Trophoblast cell (in vitro differentiated cells and primary cell): ENCODE measurements around the gene HAUS7.
A peak's percentile ranks its signal among the peaks of the same experiment; 100 is the strongest.

Experiments
- DNase-seq, 2 donors: peaks; one replicate each; pipeline ENCODE4 v3.0.0-alpha.2; 2016
- H2AFZ ChIP-seq: 2 replicates; pipeline ENCODE4 v1.6.1; 2013; ENCODE audit warnings: low read length, moderate library complexity, mild to moderate bottlenecking; ENCODE audit not compliant: insufficient read depth, poor library complexity
- H2AK5ac ChIP-seq: 2 replicates; pipeline ENCODE4 v1.6.1; 2013; ENCODE audit warnings: mild to moderate bottlenecking, low read length
- H2BK120ac ChIP-seq: 2 replicates; pipeline ENCODE4 v1.6.1; 2013; ENCODE audit warnings: low read length, mild to moderate bottlenecking, moderate library complexity; ENCODE audit not compliant: insufficient read depth, poor library complexity
- H2BK12ac ChIP-seq: 2 replicates; pipeline ENCODE4 v1.6.1; 2013; ENCODE audit warnings: mild to moderate bottlenecking, low read length, moderate library complexity
- H2BK5ac ChIP-seq: 2 replicates; pipeline ENCODE4 v1.6.1; 2013; ENCODE audit warnings: low read length, low read depth, moderate library complexity, mild to moderate bottlenecking; ENCODE audit not compliant: poor library complexity
- H3K14ac ChIP-seq: 2 replicates; pipeline ENCODE4 v1.6.1; 2013; ENCODE audit warnings: mild to moderate bottlenecking, low read length
- H3K18ac ChIP-seq: 2 replicates; pipeline ENCODE4 v1.6.1; 2013; ENCODE audit warnings: mild to moderate bottlenecking, low read length
- H3K23ac ChIP-seq: 2 replicates; pipeline ENCODE4 v1.6.1; 2013; ENCODE audit warnings: low read length
- H3K27ac ChIP-seq: 2 replicates; pipeline ENCODE4 v1.5.1; 2013; ENCODE audit warnings: low read depth, mild to moderate bottlenecking, inconsistent platforms, low read length, moderate library complexity
- H3K27me3 ChIP-seq: 2 replicates; pipeline ENCODE4 v1.6.1; 2013; ENCODE audit warnings: inconsistent platforms, mild to moderate bottlenecking, low read length, moderate library complexity; ENCODE audit not compliant: insufficient read depth
- H3K36me3 ChIP-seq, 2 experiments: 1 replicate in 1 of 2; 2 replicates in 1 of 2; pipeline ENCODE4 v1.6.1; 2013; ENCODE audit warnings: low read length in 2 of 2, mild to moderate bottlenecking in 2 of 2, moderate library complexity in 1 of 2; ENCODE audit not compliant: insufficient read depth in 2 of 2, control insufficient read depth in 1 of 2
- H3K4ac ChIP-seq: 2 replicates; pipeline ENCODE4 v1.6.1; 2013; ENCODE audit warnings: low read depth, mild to moderate bottlenecking, low read length, moderate library complexity
- H3K4me1 ChIP-seq, 2 experiments: 1 replicate in 1 of 2; 2 replicates in 1 of 2; pipeline ENCODE4 v1.6.1; 2013; ENCODE audit warnings: low read length in 2 of 2, mild to moderate bottlenecking in 2 of 2, moderate library complexity in 1 of 2; ENCODE audit not compliant: insufficient read depth in 2 of 2, control insufficient read depth in 1 of 2
- H3K4me2 ChIP-seq: 2 replicates; pipeline ENCODE4 v1.6.1; 2013; ENCODE audit warnings: inconsistent platforms, mild to moderate bottlenecking, low read length, moderate library complexity
- H3K4me3 ChIP-seq: 2 replicates; pipeline ENCODE4 v1.5.1; 2013; ENCODE audit warnings: mild to moderate bottlenecking, low read depth, low read length, inconsistent platforms
- H3K79me1 ChIP-seq: one replicate; pipeline ENCODE4 v1.6.1; 2013; ENCODE audit warnings: low read length
- H3K79me2 ChIP-seq: 2 replicates; pipeline ENCODE4 v1.6.1; 2013; ENCODE audit warnings: low read length, mild to moderate bottlenecking; ENCODE audit not compliant: control insufficient read depth, insufficient read depth, poor library complexity
- H3K9ac ChIP-seq: 2 replicates; pipeline ENCODE4 v1.6.1; 2013; ENCODE audit warnings: mild to moderate bottlenecking, low read length
- H3K9me3 ChIP-seq: 2 replicates; pipeline ENCODE4 v1.6.1; 2013; ENCODE audit warnings: low read depth, mild to moderate bottlenecking, control low read depth, inconsistent platforms, low read length; ENCODE audit not compliant: insufficient read depth
- H4K12ac ChIP-seq: 2 replicates; pipeline ENCODE4 v1.6.1; 2013; ENCODE audit warnings: low read depth, mild to moderate bottlenecking, low read length, moderate library complexity
- H4K8ac ChIP-seq: 2 replicates; pipeline ENCODE4 v1.6.1; 2013; ENCODE audit warnings: low read depth, mild to moderate bottlenecking, low read length, moderate library complexity
- H4K91ac ChIP-seq: one replicate; pipeline ENCODE4 v1.6.1; 2013; ENCODE audit warnings: low read depth, mild to moderate bottlenecking, low read length, moderate library complexity
- WGBS: extraction: QIAGEN DNeasy Blood & Tissue Kit; methylation state at CpG from one replicate; pipeline ENCODE4 v1.1.7; 2013; ENCODE audit warnings: missing lambda C conversion rate; ENCODE audit not compliant: insufficient read length, insufficient coverage; ENCODE audit errors: extremely low coverage; 5-methylcytosine and 5-hydroxymethylcytosine counted together

The HAUS7 gene

GRCh38 chrX:153495362-153495751 is 25.0 kb upstream of the HAUS7 start:
- no peak overlapping the region for H3K4me3 ChIP-seq
- no peak overlapping the region for H2BK12ac ChIP-seq
- H3K27ac ChIP-seq = no peak overlapping the region
- H2BK5ac ChIP-seq = no peak overlapping the region
- no peak overlapping the region for H3K18ac ChIP-seq
- no CpG with 5 or more reads among the region's 17 CpGs for WGBS
- no peaks in the 10 kb centered on the region for H3K4me1 ChIP-seq
- peak overlapping the region; percentile 35 for H3K4me2 ChIP-seq
- H3K79me1 ChIP-seq = peaks cover 3% of the 10 kb centered on the region
- no peaks in the 10 kb centered on the region for H3K79me2 ChIP-seq
- H3K14ac ChIP-seq = no peak overlapping the region
- no peak overlapping the region for H2BK120ac ChIP-seq
- no peak overlapping the region for H3K4ac ChIP-seq
- no peaks in the 10 kb centered on the region for H3K9me3 ChIP-seq
- DNase-seq = no peak
- no peak overlapping the region for H2AK5ac ChIP-seq
- no peak overlapping the region for H4K8ac ChIP-seq
- H3K9ac ChIP-seq = no peak overlapping the region
- H3K36me3 ChIP-seq = no peaks in the 10 kb centered on the region
- peak overlapping the region; percentile 42 for H4K91ac ChIP-seq
- no peak overlapping the region for H2AFZ ChIP-seq
- no peak overlapping the region for H3K23ac ChIP-seq
- H4K12ac ChIP-seq = no peak overlapping the region
- H3K27me3 ChIP-seq = no peaks in the 10 kb centered on the region

- Histone ChIP-seq H2BK120ac (peak within 1 kb of the TSS; percentile 18), H3K18ac (no peak within 1 kb of the TSS), H3K4me1 (no peaks in the 10 kb centered on the region), H3K9me3 (no peaks in the 10 kb centered on the region), H3K4me3 (no peak within 1 kb of the TSS), H3K4me2 (peak within 1 kb of the TSS; percentile 35), H2BK5ac (no peak within 1 kb of the TSS), H4K8ac (peak within 1 kb of the TSS; percentile 25), H4K12ac (no peak within 1 kb of the TSS), H3K79me2 (no peaks in the 10 kb centered on the region), H4K91ac (peak within 1 kb of the TSS; percentile 53), H3K27ac (no peak within 1 kb of the TSS), H3K23ac (no peak within 1 kb of the TSS), H2AK5ac (no peak within 1 kb of the TSS), H3K9ac (no peak within 1 kb of the TSS), H2AFZ (peak within 1 kb of the TSS; percentile 33), H3K14ac (peak within 1 kb of the TSS; percentile 60), H3K4ac (peak within 1 kb of the TSS; percentile 15), H3K27me3 (no peaks in the 10 kb centered on the region), H3K79me1 (peaks cover 3% of the 10 kb centered on the region), H3K36me3 (no peaks in the 10 kb centered on the region), H2BK12ac (no peak within 1 kb of the TSS)
- WGBS = no CpG with 5 or more reads among the region's 41 CpGs
- peak; percentile 33 to 45 for DNase-seq
Measured at GRCh38 chrX:153494541-153495361, 24.4 kb upstream of the HAUS7 start, which contains the start of gene BGN. Gene BGN (plus strand): TSS chrX:153494980. CDS start chrX:153504632, 9,652 bp downstream.

DNA sequence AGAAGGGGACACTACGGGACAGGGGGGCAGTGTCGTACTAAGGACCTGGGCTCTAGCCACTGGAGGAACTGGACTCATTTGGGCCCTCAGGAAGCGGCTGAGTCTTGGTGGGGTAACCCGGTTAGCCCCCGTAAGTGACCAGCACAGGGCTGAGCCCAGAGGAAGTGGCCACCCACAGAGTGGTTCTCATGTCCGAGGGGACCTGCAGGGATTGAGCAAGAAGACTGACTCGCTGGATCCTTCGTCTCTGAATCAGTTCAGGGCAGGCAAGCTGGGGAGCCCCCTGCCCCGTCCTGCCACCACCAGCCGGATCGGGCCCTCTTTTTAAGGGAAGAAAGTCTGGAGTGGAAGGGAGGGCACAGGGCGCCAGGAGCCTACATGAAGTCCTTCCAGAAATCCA is 23.7 kb upstream of the HAUS7 start:
- H3K9ac ChIP-seq = no peak overlapping the region
- H3K36me3 ChIP-seq = no peaks in the 10 kb centered on the region
- H3K79me2 ChIP-seq = no peaks in the 10 kb centered on the region
- no peak overlapping the region for H3K14ac ChIP-seq
- H3K9me3 ChIP-seq = no peaks in the 10 kb centered on the region
- H4K91ac ChIP-seq = peak overlapping the region; percentile 4
- no peak overlapping the region for H3K27ac ChIP-seq
- no peak overlapping the region for H3K4me3 ChIP-seq
- DNase-seq = no peak
- no peak overlapping the region for H3K4ac ChIP-seq
- H2AK5ac ChIP-seq = no peak overlapping the region
- H4K8ac ChIP-seq = peak overlapping the region; percentile 25
- H2BK120ac ChIP-seq = no peak overlapping the region
- no peak overlapping the region for H2BK12ac ChIP-seq
- no peak overlapping the region for H2AFZ ChIP-seq
- peaks cover 3% of the 10 kb centered on the region for H3K79me1 ChIP-seq
- no peak overlapping the region for H3K23ac ChIP-seq
- no peaks in the 10 kb centered on the region for H3K4me1 ChIP-seq
- no peak overlapping the region for H2BK5ac ChIP-seq
- no peaks in the 10 kb centered on the region for H3K27me3 ChIP-seq
- H4K12ac ChIP-seq = no peak overlapping the region
- WGBS = no CpG with 5 or more reads among the region's 12 CpGs
- H3K18ac ChIP-seq = no peak overlapping the region
- no peak overlapping the region for H3K4me2 ChIP-seq

GRCh38 chrX:153493085-153493484 is 22.7 kb upstream of the HAUS7 start:
- Histone ChIP-seq H3K4me2 (no peak overlapping the region), H3K14ac (no peak overlapping the region), H3K18ac (no peak overlapping the region), H3K36me3 (no peaks in the 10 kb centered on the region), H3K4me3 (no peak overlapping the region), H4K8ac (no peak overlapping the region), H3K23ac (no peak overlapping the region), H3K27me3 (no peaks in the 10 kb centered on the region), H2BK12ac (no peak overlapping the region), H4K91ac (no peak overlapping the region), H3K9me3 (no peaks in the 10 kb centered on the region), H3K9ac (no peak overlapping the region), H3K4me1 (peaks cover 5 to 8% of the 10 kb centered on the region in 2 experiments), H2AK5ac (no peak overlapping the region), H4K12ac (no peak overlapping the region), H3K79me1 (peaks cover 10% of the 10 kb centered on the region), H2BK5ac (no peak overlapping the region), H3K27ac (no peak overlapping the region), H2AFZ (no peak overlapping the region), H2BK120ac (no peak overlapping the region), H3K79me2 (no peaks in the 10 kb centered on the region), H3K4ac (no peak overlapping the region)
- no CpG with 5 or more reads among the region's 11 CpGs for WGBS
- DNase-seq = peak in 1 of 2 donors; percentile 50
